Measurements from ENCODE around the gene SUCLA2. TPM values are rescaled to one million over a fixed set of nuclear protein-coding genes. Genes with fewer than 3 reads are reported as not detected.

SUCLA2 gene
- total RNA-seq, 4 donors from 2014 or later: 35.7 to 45.6 (median 41.3) TPM

GRCh38 chr13:47898080-47898479, 103.0 kb downstream of the SUCLA2 start:
- H3K36me3 ChIP-seq: peaks cover 0 to 17% (median 0%) of the 10 kb centered on the region in 3 donors
- no peaks in the 10 kb centered on the region for H3K4me1 ChIP-seq
- peaks cover 0 to 5% (median 0%) of the 10 kb centered on the region in 4 donors for H3K9me3 ChIP-seq
- 89 to 94% methylated on average over 3 of the region's 3 CpGs for WGBS, 2 donors
- H3K27me3 ChIP-seq: no peaks in the 10 kb centered on the region
- TF ChIP-seq CTCF (IDR thresholded peaks at IDR 0.05) (no peak), POLR2A (IDR thresholded peaks at IDR 0.05) (no peak), EP300 (IDR thresholded peaks at IDR 0.05) (no peak)
- H3K4me3 ChIP-seq: no peak overlapping the region
- DNase-seq (ENCODE audit: low spot score in 2 of 2): no peak
- no peak overlapping the region for H3K27ac ChIP-seq

- TF ChIP-seq POLR2A (IDR thresholded peaks at IDR 0.05): no peak
- TF ChIP-seq CTCF (IDR thresholded peaks at IDR 0.05): no peak
- no peak for TF ChIP-seq EP300 (IDR thresholded peaks at IDR 0.05)
- no peak overlapping the region for H3K27ac ChIP-seq
- H3K9me3 ChIP-seq: peaks cover 0 to 5% (median 0%) of the 10 kb centered on the region in 4 donors
- H3K36me3 ChIP-seq: peaks cover 0 to 17% (median 0%) of the 10 kb centered on the region in 3 donors
- WGBS, 2 donors: 82 to 96% methylated on average over 2 of the region's 2 CpGs
- DNase-seq (ENCODE audit: low spot score in 2 of 2): no peak
- no peaks in the 10 kb centered on the region for H3K4me1 ChIP-seq
- no peak overlapping the region for H3K4me3 ChIP-seq
- H3K27me3 ChIP-seq: no peaks in the 10 kb centered on the region
Measured at GRCh38 chr13:47897411-47898050, 103.5 kb downstream of the SUCLA2 start.

- Histone ChIP-seq H3K4me3 (no peak overlapping the region), H3K36me3 (peaks cover 0 to 8% (median 0%) of the 10 kb centered on the region in 3 donors), H3K27me3 (no peaks in the 10 kb centered on the region), H3K27ac (no peak overlapping the region), H3K9me3 (peaks cover 0 to 5% (median 0%) of the 10 kb centered on the region in 4 donors), H3K4me1 (no peaks in the 10 kb centered on the region)
- WGBS, 2 donors: 65 to 86% methylated on average over 2 of the region's 2 CpGs
- TF ChIP-seq CTCF (IDR thresholded peaks at IDR 0.05) (no peak), EP300 (IDR thresholded peaks at IDR 0.05) (no peak), POLR2A (IDR thresholded peaks at IDR 0.05) (no peak)
- DNase-seq (ENCODE audit: low spot score in 2 of 2): no peak
Measured at GRCh38 chr13:47896546-47896945, 104.5 kb downstream of the SUCLA2 start.

- 86 to 96% methylated on average over 5 of the region's 5 CpGs for WGBS, 2 donors
- Histone ChIP-seq H3K9me3 (peaks cover 0 to 5% (median 0%) of the 10 kb centered on the region in 4 donors), H3K27ac (no peak overlapping the region), H3K27me3 (no peaks in the 10 kb centered on the region), H3K36me3 (peaks cover 0 to 8% (median 0%) of the 10 kb centered on the region in 3 donors), H3K4me3 (no peak overlapping the region), H3K4me1 (no peaks in the 10 kb centered on the region)
- no peak for DNase-seq (ENCODE audit: low spot score in 2 of 2)
- no peak for TF ChIP-seq EP300 (IDR thresholded peaks at IDR 0.05)
Measured at GRCh38 chr13:47896111-47896510, 105.0 kb downstream of the SUCLA2 start.

GRCh38 chr13:47893527-47893926, 107.5 kb downstream of the SUCLA2 start:
- TF ChIP-seq EP300 (IDR thresholded peaks at IDR 0.05) (no peak), POLR2A (IDR thresholded peaks at IDR 0.05) (no peak), CTCF (IDR thresholded peaks at IDR 0.05) (no peak)
- H3K27ac ChIP-seq: no peak overlapping the region
- H3K27me3 ChIP-seq: no peaks in the 10 kb centered on the region
- no peak for DNase-seq (ENCODE audit: low spot score in 2 of 2)
- no peak overlapping the region for H3K4me3 ChIP-seq
- H3K36me3 ChIP-seq: peaks cover 0 to 8% (median 0%) of the 10 kb centered on the region in 3 donors
- 78 to 82% methylated on average over 1 of the region's 1 CpG for WGBS, 2 donors
- H3K4me1 ChIP-seq: no peaks in the 10 kb centered on the region
- no peaks in the 10 kb centered on the region for H3K9me3 ChIP-seq

Other genes starting within 250 kb of the SUCLA2 start
- 10 to 100 TPM in 1 of 4 donors, 1 to 10 TPM in 3; 3.3 to 10.7 (median 4.8) TPM for gene NUDT15, start 36.5 kb upstream of the SUCLA2 start, total RNA-seq
- 10 to 100 TPM; 27.0 to 41.0 (median 31.4) TPM for gene MED4, start 93.8 kb upstream of the SUCLA2 start, total RNA-seq
- 100 to 1,000 TPM; 476 to 770 (median 612) TPM for gene ITM2B, start 231.9 kb upstream of the SUCLA2 start, total RNA-seq

Data from tibial nerve (tissue), 4 donors.